Gastroesophageal sphincter (tissue), 3 donors: ENCODE results near the gene CFAP119.

ENCODE experiments used
- POLR2A ChIP-seq, 2 donors: fragments of 450-650 bp; IDR thresholded peaks; one replicate each; pipeline ENCODE4 v1.6.1; 2017; ENCODE audit warnings: antibody characterized with exemption in 2 of 2, mild to moderate bottlenecking in 2 of 2, moderate library complexity in 1 of 2
- TF ChIP-seq, protein P1 (sequence below), 4 experiments: fragments of 200-600 bp in 2 of 4; fragments of 450-650 bp in 2 of 4; sonication (generic) in 1 of 4; IDR thresholded peaks; one replicate each; pipeline ENCODE4 v1.5.1; 2017 to 2019; ENCODE audit warnings: antibody characterized with exemption in 4 of 4, mild to moderate bottlenecking in 2 of 4, moderate library complexity in 2 of 4

DNA sequence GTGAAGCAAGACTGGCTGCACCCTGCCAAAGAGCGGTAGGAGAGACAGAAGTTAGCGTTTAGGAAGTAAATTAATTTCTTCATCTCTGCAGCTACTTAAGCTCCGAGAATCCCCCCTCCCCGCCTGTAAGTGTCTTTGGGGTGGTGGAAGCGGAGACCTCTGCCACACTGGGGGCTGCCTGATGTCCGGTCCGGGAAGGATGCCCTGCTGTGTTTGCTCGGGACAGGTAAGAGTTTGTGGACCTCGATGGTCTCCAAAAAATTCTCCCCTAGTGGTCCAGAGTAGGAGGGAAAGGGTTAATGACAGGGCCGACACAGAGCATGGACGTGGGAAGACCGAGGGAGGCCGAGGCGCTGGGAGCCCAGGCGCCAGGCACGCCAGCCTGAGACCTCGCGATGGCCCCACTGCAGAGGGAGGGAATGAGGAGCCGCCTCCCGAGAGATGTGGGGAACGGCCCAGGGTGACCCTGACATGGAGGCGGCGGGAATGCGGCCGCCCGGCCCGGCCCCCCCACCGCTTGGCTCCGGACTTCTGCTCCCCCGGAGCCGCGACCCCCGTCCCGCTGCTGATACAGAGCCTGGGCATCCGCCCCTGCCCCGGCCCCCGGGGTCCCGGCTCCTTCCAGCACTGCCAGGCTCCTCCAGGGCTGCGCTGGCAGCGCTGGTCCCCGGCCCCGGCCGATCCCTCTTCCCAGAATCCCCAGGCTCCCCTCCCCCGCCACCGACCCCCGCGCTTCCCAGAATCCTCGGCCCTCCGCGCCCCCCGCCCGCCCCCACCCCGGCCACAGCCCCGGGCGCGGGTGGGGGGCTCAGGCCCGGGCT, 24.5 kb upstream of the CFAP119 start:
- TF ChIP-seq, protein P1, sequence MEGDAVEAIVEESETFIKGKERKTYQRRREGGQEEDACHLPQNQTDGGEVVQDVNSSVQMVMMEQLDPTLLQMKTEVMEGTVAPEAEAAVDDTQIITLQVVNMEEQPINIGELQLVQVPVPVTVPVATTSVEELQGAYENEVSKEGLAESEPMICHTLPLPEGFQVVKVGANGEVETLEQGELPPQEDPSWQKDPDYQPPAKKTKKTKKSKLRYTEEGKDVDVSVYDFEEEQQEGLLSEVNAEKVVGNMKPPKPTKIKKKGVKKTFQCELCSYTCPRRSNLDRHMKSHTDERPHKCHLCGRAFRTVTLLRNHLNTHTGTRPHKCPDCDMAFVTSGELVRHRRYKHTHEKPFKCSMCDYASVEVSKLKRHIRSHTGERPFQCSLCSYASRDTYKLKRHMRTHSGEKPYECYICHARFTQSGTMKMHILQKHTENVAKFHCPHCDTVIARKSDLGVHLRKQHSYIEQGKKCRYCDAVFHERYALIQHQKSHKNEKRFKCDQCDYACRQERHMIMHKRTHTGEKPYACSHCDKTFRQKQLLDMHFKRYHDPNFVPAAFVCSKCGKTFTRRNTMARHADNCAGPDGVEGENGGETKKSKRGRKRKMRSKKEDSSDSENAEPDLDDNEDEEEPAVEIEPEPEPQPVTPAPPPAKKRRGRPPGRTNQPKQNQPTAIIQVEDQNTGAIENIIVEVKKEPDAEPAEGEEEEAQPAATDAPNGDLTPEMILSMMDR (IDR thresholded peaks at IDR 0.05), result no peak
- no peak for TF ChIP-seq POLR2A (IDR thresholded peaks at IDR 0.05)
